Brain microvascular endothelial cell (primary cell): ENCODE results near the gene GMDS.

Experiments used
- DNase-seq: peaks from one replicate; pipeline ENCODE4 v3.0.0-alpha.2; 2020
- H3K27ac ChIP-seq: fragments of 250-450 bp; sonication (Bioruptor Pico); 2 replicates; pipeline ENCODE4 v1.5.1; 2020; ENCODE audit warnings: mild to moderate bottlenecking, moderate library complexity
- H3K27me3 ChIP-seq: fragments of 250-450 bp; sonication (Bioruptor Pico); replicated peaks from 2 replicates; pipeline ENCODE4 v1.5.1; 2020; ENCODE audit warnings: mild to moderate bottlenecking
- H3K36me3 ChIP-seq: fragments of 250-450 bp; sonication (Bioruptor Pico); replicated peaks from 2 replicates; pipeline ENCODE4 v1.5.1; 2020; ENCODE audit warnings: mild to moderate bottlenecking
- H3K4me3 ChIP-seq: 2 replicates; pipeline ENCODE4 v1.5.1; 2011; ENCODE audit warnings: low read depth, mild to moderate bottlenecking, control low read depth, low read length, moderate library complexity
- CTCF ChIP-seq: IDR thresholded peaks from 2 replicates; pipeline ENCODE4 v1.5.1; 2011; ENCODE audit warnings: low read depth, mild to moderate bottlenecking, moderate library complexity, low read length, control low read depth, inconsistent platforms; ENCODE audit errors: missing control alignments
- in situ Hi-C: cut with HindIII; loops from 2 replicates; pipeline ENCODE4 v1.10.0; 2017; ENCODE audit warnings: low sequenced_read_pairs, low pct_ligation_motif_present

Gene GMDS

GRCh38 chr6:2036710-2037023 is 208.7 kb downstream of the GMDS start:
- Histone ChIP-seq H3K4me3 (no peak overlapping the region), H3K36me3 (no peaks in the 10 kb centered on the region), H3K27ac (no peak overlapping the region), H3K27me3 (no peaks in the 10 kb centered on the region)
- in situ Hi-C loops, result no loop called here
- DNase-seq, result no peak
- TF ChIP-seq CTCF, result no peak

GRCh38 chr6:2035826-2036709 is 209.3 kb downstream of the GMDS start:
- H3K36me3 ChIP-seq, result no peaks in the 10 kb centered on the region
- no peak for DNase-seq
- H3K27ac ChIP-seq, result no peak overlapping the region
- in situ Hi-C loops, result no loop called here
- TF ChIP-seq CTCF, result no peak
- no peaks in the 10 kb centered on the region for H3K27me3 ChIP-seq
- H3K4me3 ChIP-seq, result no peak overlapping the region

- Histone ChIP-seq H3K27ac (no peak overlapping the region), H3K4me3 (no peak overlapping the region), H3K27me3 (no peaks in the 10 kb centered on the region), H3K36me3 (no peaks in the 10 kb centered on the region)
- TF ChIP-seq CTCF, result no peak
- in situ Hi-C loops, result no loop called here
- DNase-seq, result no peak
These were observed 210.4 kb downstream of the GMDS start for GRCh38 chr6:2035046-2035445.

- no peaks in the 10 kb centered on the region for H3K36me3 ChIP-seq
- H3K27ac ChIP-seq, result no peak overlapping the region
- H3K27me3 ChIP-seq, result no peaks in the 10 kb centered on the region
- no peak overlapping the region for H3K4me3 ChIP-seq
- no peak for TF ChIP-seq CTCF
- no peak for DNase-seq
- in situ Hi-C loops, result no loop called here
These were observed 211.1 kb downstream of the GMDS start for GRCh38 chr6:2034256-2034655.

GRCh38 chr6:2033544-2033943 is 211.9 kb downstream of the GMDS start:
- Histone ChIP-seq H3K27ac (no peak overlapping the region), H3K4me3 (no peak overlapping the region), H3K27me3 (no peaks in the 10 kb centered on the region), H3K36me3 (no peaks in the 10 kb centered on the region)
- no peak for TF ChIP-seq CTCF
- in situ Hi-C loops, result no loop called here
- no peak for DNase-seq
